ENCODE measurements around the gene TGM6. TPM values are rescaled to one million over a fixed set of nuclear protein-coding genes. Genes with fewer than 3 reads are reported as not detected.

TGM6 gene
- total RNA-seq, 2 experiments from 2014 or later, result not detected

Other genes starting within 250 kb of the TGM6 start
- not detected for gene TGM3, start 84.9 kb upstream of the TGM6 start, total RNA-seq
- gene SNRPB, start 89.9 kb downstream of the TGM6 start, total RNA-seq, result 100 to 1,000 TPM; 452 TPM
- gene ZNF343, start 128.0 kb downstream of the TGM6 start, total RNA-seq, result 1 to 10 TPM; 6.8 to 6.9 TPM
- not detected for gene TMC2, start 155.7 kb downstream of the TGM6 start, total RNA-seq